ENCODE data around the gene HDHD2. TPM values are rescaled to one million over a fixed set of nuclear protein-coding genes. Genes with fewer than 3 reads are reported as not detected.

The HDHD2 gene
- total RNA-seq, 2 donors from 2014 or later = 27.7 to 27.8 TPM

DNA sequence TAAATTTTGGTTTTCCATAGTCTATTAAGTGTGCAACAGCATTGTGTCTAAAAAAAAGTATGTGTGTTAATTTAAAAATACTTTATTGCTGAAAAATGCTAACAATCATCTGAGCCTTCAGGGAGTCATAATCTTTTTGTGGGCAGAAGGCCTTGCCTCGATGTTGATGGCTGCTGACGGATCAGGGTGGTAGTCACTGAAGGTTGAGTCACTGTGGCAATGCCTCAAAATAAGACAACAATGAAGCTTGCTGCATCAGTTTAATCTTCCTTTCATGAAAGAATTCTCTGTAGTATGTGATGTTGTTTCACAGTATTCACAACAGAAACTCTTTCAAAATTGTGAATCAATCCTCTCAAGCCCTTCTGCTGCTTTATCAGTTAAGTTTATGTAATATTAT, 31.3 kb downstream of the HDHD2 start:
- Mint-ChIP-seq H3K27ac (no peak overlapping the region), H3K4me3 (no peak overlapping the region), H3K27me3 (no peaks in the 10 kb centered on the region), H3K4me1 (ENCODE audit: low read depth in 2 of 2) (peaks cover 14 to 18% of the 10 kb centered on the region in 2 donors), H3K36me3 (peaks cover 20% of the 10 kb centered on the region), H3K9me3 (no peaks in the 10 kb centered on the region)
- no peak for DNase-seq (ENCODE audit: low spot score)
- ATAC-seq = no peak

DNA sequence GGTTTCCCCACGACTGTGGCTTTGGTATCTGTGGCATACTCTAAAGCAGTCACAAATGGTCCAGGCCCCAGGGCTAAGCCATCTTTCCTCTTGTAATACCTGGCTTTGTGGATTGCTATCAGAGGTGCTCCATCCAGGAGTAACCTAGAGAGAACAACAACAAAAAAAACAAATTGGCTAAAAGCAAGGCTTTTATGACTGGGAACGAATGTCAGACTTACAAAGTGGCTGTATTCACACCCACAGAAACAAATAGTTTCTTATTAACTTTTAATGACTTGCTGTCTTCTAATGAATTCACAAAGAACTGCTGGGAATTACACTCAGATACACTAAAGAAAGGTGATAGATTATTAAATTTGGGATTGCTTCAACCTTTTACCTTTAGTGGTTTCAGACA, 35.1 kb downstream of the HDHD2 start:
- DNase-seq (ENCODE audit: low spot score) (no peak), ATAC-seq (no peak)
- Mint-ChIP-seq H3K4me1 (ENCODE audit: low read depth in 2 of 2) (peaks cover under 1 to 1% of the 10 kb centered on the region in 2 donors), H3K27me3 (no peaks in the 10 kb centered on the region), H3K4me3 (no peak overlapping the region), H3K36me3 (peaks cover 12% of the 10 kb centered on the region), H3K27ac (no peak overlapping the region), H3K9me3 (no peaks in the 10 kb centered on the region)

- Mint-ChIP-seq H3K4me3 (no peak overlapping the region), H3K36me3 (peaks cover 6% of the 10 kb centered on the region), H3K4me1 (ENCODE audit: low read depth in 2 of 2) (no peaks in the 10 kb centered on the region), H3K27ac (no peak overlapping the region), H3K27me3 (no peaks in the 10 kb centered on the region), H3K9me3 (no peaks in the 10 kb centered on the region)
- ATAC-seq (no peak), DNase-seq (ENCODE audit: low spot score) (no peak)
Measured at GRCh38 chr18:47113796-47114540, 36.3 kb downstream of the HDHD2 start.

GRCh38 chr18:47110492-47111274, 39.6 kb downstream of the HDHD2 start:
- ATAC-seq (no peak), DNase-seq (ENCODE audit: low spot score) (no peak)
- Mint-ChIP-seq H3K36me3 (peaks cover 10% of the 10 kb centered on the region), H3K4me3 (no peak overlapping the region), H3K9me3 (no peaks in the 10 kb centered on the region), H3K27ac (no peak overlapping the region), H3K27me3 (no peaks in the 10 kb centered on the region), H3K4me1 (ENCODE audit: low read depth in 2 of 2) (no peaks in the 10 kb centered on the region)

DNA sequence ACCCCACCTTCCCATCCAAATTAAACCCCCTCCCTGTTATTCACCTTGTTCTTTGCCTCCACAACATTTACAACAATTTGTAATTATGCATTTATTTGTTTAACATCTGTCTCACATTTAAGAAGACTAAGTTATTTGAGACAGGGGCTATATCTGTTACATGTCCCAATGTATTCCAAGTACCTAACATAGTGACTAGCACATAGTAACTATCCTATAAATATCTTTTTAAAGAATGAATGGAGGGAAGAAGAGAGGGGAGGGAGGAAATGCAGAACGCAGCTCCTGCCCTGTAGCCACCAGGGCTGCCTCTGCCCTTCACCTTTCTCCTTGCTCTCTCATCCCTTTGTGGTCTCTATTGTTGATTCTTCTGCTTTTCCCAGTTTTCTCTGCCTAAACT, 40.6 kb downstream of the HDHD2 start:
- Mint-ChIP-seq H3K27ac (no peak overlapping the region), H3K9me3 (no peaks in the 10 kb centered on the region), H3K36me3 (peaks cover 11% of the 10 kb centered on the region), H3K27me3 (no peaks in the 10 kb centered on the region), H3K4me3 (no peak overlapping the region), H3K4me1 (ENCODE audit: low read depth in 2 of 2) (no peaks in the 10 kb centered on the region)
- ATAC-seq = no peak
- DNase-seq (ENCODE audit: low spot score) = no peak

- DNase-seq (ENCODE audit: low spot score) = no peak
- Mint-ChIP-seq H3K4me3 (no peak overlapping the region), H3K27ac (peak overlapping the region in 1 of 2 donors; percentile 31), H3K36me3 (peaks cover 14% of the 10 kb centered on the region), H3K9me3 (no peaks in the 10 kb centered on the region), H3K4me1 (ENCODE audit: low read depth in 2 of 2) (no peaks in the 10 kb centered on the region), H3K27me3 (no peaks in the 10 kb centered on the region)
- ATAC-seq = no peak
Measured at GRCh38 chr18:47108998-47109405, 41.3 kb downstream of the HDHD2 start.

GRCh38 chr18:47108373-47108772, 41.9 kb downstream of the HDHD2 start:
- no peaks in the 10 kb centered on the region for H3K27me3 Mint-ChIP-seq
- ATAC-seq = no peak
- no peaks in the 10 kb centered on the region for H3K9me3 Mint-ChIP-seq
- H3K36me3 Mint-ChIP-seq = peaks cover 14% of the 10 kb centered on the region
- H3K4me3 Mint-ChIP-seq = no peak overlapping the region
- DNase-seq (ENCODE audit: low spot score) = no peak
- peak overlapping the region in 1 of 2 donors; percentile 31 for H3K27ac Mint-ChIP-seq
- no peaks in the 10 kb centered on the region for H3K4me1 Mint-ChIP-seq (ENCODE audit: low read depth in 2 of 2)

GRCh38 chr18:47100212-47100831, 50.0 kb downstream of the HDHD2 start:
- Mint-ChIP-seq H3K4me1 (ENCODE audit: low read depth in 2 of 2) (no peaks in the 10 kb centered on the region), H3K4me3 (no peak overlapping the region), H3K9me3 (no peaks in the 10 kb centered on the region), H3K27me3 (no peaks in the 10 kb centered on the region), H3K36me3 (peaks cover 11% of the 10 kb centered on the region), H3K27ac (no peak overlapping the region)
- ATAC-seq (no peak), DNase-seq (ENCODE audit: low spot score) (peak; percentile 67)

DNA sequence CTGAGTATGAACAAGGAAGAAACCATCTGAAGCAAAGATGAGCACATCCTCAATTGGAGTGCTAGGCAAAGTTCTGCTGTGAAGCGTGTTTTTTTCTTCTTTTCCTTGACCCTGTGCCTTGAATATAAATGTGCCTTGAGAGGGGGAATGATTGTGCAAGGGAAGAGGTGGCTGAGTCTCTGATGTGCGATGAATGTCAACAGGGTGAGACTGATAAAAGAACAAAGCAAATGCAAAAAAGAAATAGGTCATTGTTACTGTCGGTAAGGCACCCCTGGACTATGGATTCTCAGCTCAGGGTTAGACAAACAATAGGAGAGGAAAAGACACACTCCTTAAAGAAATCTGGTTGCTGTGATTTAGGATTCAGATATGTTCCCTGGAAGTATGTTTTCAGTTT, 54.5 kb downstream of the HDHD2 start:
- Mint-ChIP-seq H3K4me3 (no peak overlapping the region), H3K36me3 (peaks cover 6% of the 10 kb centered on the region), H3K27me3 (no peaks in the 10 kb centered on the region), H3K27ac (no peak overlapping the region), H3K9me3 (no peaks in the 10 kb centered on the region), H3K4me1 (ENCODE audit: low read depth in 2 of 2) (no peaks in the 10 kb centered on the region)
- ATAC-seq = no peak
- DNase-seq (ENCODE audit: low spot score) = no peak

DNA sequence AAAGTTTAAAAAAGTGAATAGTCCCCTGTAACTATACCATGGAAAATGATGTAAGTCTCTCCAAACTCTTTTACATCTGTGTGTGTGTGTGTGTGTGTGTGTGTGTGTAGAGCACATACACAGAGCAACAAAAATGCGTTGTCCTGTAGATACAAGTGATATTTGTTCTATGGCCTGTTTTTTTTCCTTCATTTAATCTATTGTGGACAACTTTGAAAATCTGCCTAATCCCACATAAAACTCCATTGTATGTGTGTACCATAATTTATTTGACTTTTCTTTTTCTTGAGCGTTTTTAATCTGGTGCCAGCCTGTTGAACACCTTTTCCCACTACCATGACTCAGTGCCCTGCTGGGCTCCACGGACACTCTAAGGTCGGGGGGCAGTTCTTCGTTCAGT, 62.6 kb downstream of the HDHD2 start:
- Mint-ChIP-seq H3K9me3 (no peaks in the 10 kb centered on the region), H3K4me3 (no peak overlapping the region), H3K27me3 (peaks cover 0 to 2% of the 10 kb centered on the region in 2 donors), H3K36me3 (no peaks in the 10 kb centered on the region), H3K4me1 (ENCODE audit: low read depth in 2 of 2) (no peaks in the 10 kb centered on the region), H3K27ac (no peak overlapping the region)
- DNase-seq (ENCODE audit: low spot score) = no peak
- ATAC-seq = no peak

DNA sequence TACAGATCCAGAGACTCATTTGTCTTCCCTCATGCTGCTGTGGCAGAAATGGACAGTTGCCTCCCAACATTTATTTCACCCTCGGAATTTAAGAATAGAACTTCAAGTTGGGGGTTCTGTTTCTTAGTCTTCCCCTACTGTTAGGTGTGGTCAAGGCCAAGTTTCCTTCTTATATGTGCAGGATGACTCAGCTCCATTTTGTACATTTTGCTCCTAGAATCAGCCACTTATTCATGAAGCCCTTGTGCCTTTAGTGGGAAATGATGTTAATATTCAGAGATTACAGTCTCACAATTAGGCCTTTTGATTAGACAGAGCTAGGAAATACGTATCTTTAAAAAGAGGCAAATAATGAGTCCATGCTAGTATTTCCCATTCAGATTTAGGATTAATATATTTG, 68.7 kb downstream of the HDHD2 start:
- Mint-ChIP-seq H3K27ac (no peak overlapping the region), H3K36me3 (no peaks in the 10 kb centered on the region), H3K4me1 (ENCODE audit: low read depth in 2 of 2) (peaks cover 0 to 3% of the 10 kb centered on the region in 2 donors), H3K4me3 (no peak overlapping the region), H3K9me3 (no peaks in the 10 kb centered on the region), H3K27me3 (peaks cover 0 to 5% of the 10 kb centered on the region in 2 donors)
- DNase-seq (ENCODE audit: low spot score) = no peak
- no peak for ATAC-seq

DNA sequence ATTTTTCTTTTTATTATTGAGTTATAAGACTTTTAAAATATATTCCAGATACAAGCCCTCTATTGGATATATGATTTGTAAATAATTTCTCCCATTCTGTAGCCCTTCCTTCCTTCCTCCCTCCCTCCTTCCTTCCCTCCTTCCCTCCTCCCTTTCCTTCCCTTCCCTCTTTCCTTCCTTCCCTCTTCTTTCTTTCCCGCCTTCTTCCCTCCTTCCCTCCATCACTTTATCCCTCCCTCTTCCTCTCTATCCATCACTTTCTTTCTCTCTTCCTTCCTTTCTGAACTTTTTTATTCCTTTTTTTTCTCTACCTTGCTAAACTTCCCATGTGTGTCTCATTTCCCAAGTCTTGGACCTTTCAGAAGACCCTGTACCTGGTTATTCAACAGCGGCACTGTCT, 69.4 kb downstream of the HDHD2 start:
- DNase-seq (ENCODE audit: low spot score) (no peak), ATAC-seq (no peak)
- Mint-ChIP-seq H3K4me3 (no peak overlapping the region), H3K27ac (no peak overlapping the region), H3K4me1 (ENCODE audit: low read depth in 2 of 2) (peaks cover 0 to 3% of the 10 kb centered on the region in 2 donors), H3K27me3 (peaks cover 0 to 5% of the 10 kb centered on the region in 2 donors), H3K36me3 (no peaks in the 10 kb centered on the region), H3K9me3 (no peaks in the 10 kb centered on the region)

DNA sequence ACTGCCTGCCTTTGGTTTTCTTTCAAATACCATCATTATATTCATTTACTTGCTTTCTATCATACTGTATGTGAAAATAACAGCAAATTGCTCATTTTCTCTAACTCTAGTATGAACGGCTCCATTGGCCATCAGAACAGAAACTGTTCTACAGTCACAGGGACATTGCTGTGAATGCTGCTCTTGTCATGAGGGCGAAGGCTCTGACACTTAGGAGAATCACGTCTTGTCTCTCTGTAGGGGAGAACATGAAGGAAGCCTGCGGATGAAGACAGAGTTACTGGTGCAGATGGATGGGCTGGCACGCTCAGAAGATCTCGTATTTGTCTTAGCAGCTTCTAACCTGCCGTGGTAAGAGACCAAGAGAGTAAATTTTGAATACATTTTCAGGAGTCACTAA, 73.2 kb downstream of the HDHD2 start:
- Mint-ChIP-seq H3K4me3 (no peak overlapping the region), H3K4me1 (ENCODE audit: low read depth in 2 of 2) (peaks cover 0 to 3% of the 10 kb centered on the region in 2 donors), H3K36me3 (no peaks in the 10 kb centered on the region), H3K27ac (no peak overlapping the region), H3K9me3 (no peaks in the 10 kb centered on the region), H3K27me3 (peaks cover 5 to 7% of the 10 kb centered on the region in 2 donors)
- no peak for DNase-seq (ENCODE audit: low spot score)
- no peak for ATAC-seq
